IMR-90 (cell line): ENCODE measurements around the gene FOXM1. TPM values are rescaled to one million over a fixed set of nuclear protein-coding genes. Genes with fewer than 3 reads are reported as not detected.

Source experiments
- ATAC-seq: fragments of 200-7000 bp; cut with Tn5 transposase; 2 replicates; pipeline ENCODE4 v1.9.1; 2020; ENCODE audit warnings: low read depth, mild to moderate bottlenecking, moderate library complexity
- BruUV-seq: library from RNA; stranded (reverse); fragments of 400-500 nt; replicated peaks from 2 replicates; lab custom pipeline; 2021; lab: Mats Ljungman, UMichigan
- CTCF ChIA-PET: fragments of 300-600 bp; formaldehyde crosslinking; extraction: SDS; loops from one replicate; lab custom pipeline; 2021; ENCODE audit warnings: antibody characterized with exemption; lab: Yijun Ruan, JAX
- POLR2A ChIA-PET: fragments of 300-600 bp; sonication (Branson Sonifier 250); formaldehyde crosslinking; loops from one replicate; lab custom pipeline; 2022; ENCODE audit warnings: antibody characterized with exemption; ENCODE audit not compliant: unreplicated experiment; lab: Charles Lee
- DNase-seq: peaks from one replicate; pipeline ENCODE4 v3.0.0; 2013
- H2AFZ ChIP-seq: replicated peaks from 2 replicates; pipeline ENCODE3; 2013; ENCODE audit warnings: low read length, mild to moderate bottlenecking; ENCODE audit not compliant: poor library complexity
- H2AK5ac ChIP-seq: 2 replicates; pipeline ENCODE4 v1.6.1; 2013; ENCODE audit warnings: low read depth, low read length, inconsistent platforms
- H2AK9ac ChIP-seq: replicated peaks from 2 replicates; pipeline ENCODE3; 2013; ENCODE audit warnings: mild to moderate bottlenecking, low read depth, low read length, moderate library complexity; ENCODE audit not compliant: poor library complexity
- H2BK120ac ChIP-seq: 2 replicates; pipeline ENCODE4 v1.6.1; 2013; ENCODE audit warnings: low read depth, low read length, inconsistent platforms
- H2BK15ac ChIP-seq: 3 replicates; pipeline ENCODE4 v1.6.1; 2013; ENCODE audit warnings: low read depth, low read length, inconsistent platforms
- H2BK20ac ChIP-seq: 2 replicates; pipeline ENCODE4 v1.6.1; 2013; ENCODE audit warnings: low read depth, mild to moderate bottlenecking, inconsistent platforms, low read length, moderate library complexity
- H2BK5ac ChIP-seq: 2 replicates; pipeline ENCODE4 v1.6.1; 2013; ENCODE audit warnings: mild to moderate bottlenecking, low read depth, low read length, inconsistent platforms; ENCODE audit not compliant: poor library complexity, severe bottlenecking
- H3K14ac ChIP-seq: replicated peaks from 2 replicates; pipeline ENCODE4 v1.6.1; 2013; ENCODE audit warnings: low read depth, low read length, inconsistent platforms
- H3K18ac ChIP-seq: 2 replicates; pipeline ENCODE4 v1.6.1; 2013; ENCODE audit warnings: low read depth, low read length, control low read depth
- H3K23ac ChIP-seq: 2 replicates; pipeline ENCODE4 v1.6.1; 2013; ENCODE audit warnings: low read depth, low read length, inconsistent platforms
- H3K27ac ChIP-seq: 2 replicates; pipeline ENCODE4 v1.5.1; 2013; ENCODE audit warnings: mild to moderate bottlenecking, control low read depth, low read length; ENCODE audit not compliant: insufficient read depth
- H3K27me3 ChIP-seq: 2 replicates; pipeline ENCODE4 v1.6.1; 2013; ENCODE audit warnings: low read length; ENCODE audit not compliant: control insufficient read depth, insufficient read depth
- H3K36me3 ChIP-seq: 2 replicates; pipeline ENCODE4 v1.6.1; 2013; ENCODE audit warnings: low read length, mixed read lengths; ENCODE audit not compliant: control insufficient read depth, insufficient read depth
- H3K4ac ChIP-seq: 2 replicates; pipeline ENCODE4 v1.6.1; 2013; ENCODE audit warnings: low read depth, low read length, inconsistent platforms
- H3K4me1 ChIP-seq: 2 replicates; pipeline ENCODE4 v1.6.1; 2013; ENCODE audit warnings: low read length, mixed read lengths; ENCODE audit not compliant: control insufficient read depth, insufficient read depth
- H3K4me2 ChIP-seq: 2 replicates; pipeline ENCODE4 v1.6.1; 2013; ENCODE audit warnings: low read depth, mild to moderate bottlenecking, control low read depth, low read length, moderate library complexity
- H3K4me3 ChIP-seq: 2 replicates; pipeline ENCODE4 v1.5.1; 2013; ENCODE audit warnings: low read depth, mild to moderate bottlenecking, control low read depth, low read length, moderate library complexity; ENCODE audit not compliant: insufficient read depth
- H3K56ac ChIP-seq: 2 replicates; pipeline ENCODE4 v1.6.1; 2013; ENCODE audit warnings: low read length, inconsistent platforms; ENCODE audit not compliant: insufficient read depth; ENCODE audit errors: extremely low read depth
- H3K79me1 ChIP-seq, 2 experiments: 2 replicates each; pipeline ENCODE4 v1.6.1; 2013; ENCODE audit warnings: low read length in 2 of 2, inconsistent platforms in 1 of 2, low read depth in 1 of 2
- H3K9ac ChIP-seq: 2 replicates; pipeline ENCODE4 v1.6.1; 2013; ENCODE audit warnings: low read depth, low read length, control low read depth
- H3K9me1 ChIP-seq: 2 replicates; pipeline ENCODE4 v1.6.1; 2013; ENCODE audit warnings: low read length, inconsistent platforms; ENCODE audit not compliant: insufficient read depth
- H3K9me3 ChIP-seq: 2 replicates; pipeline ENCODE4 v1.6.1; 2013; ENCODE audit warnings: low read length; ENCODE audit not compliant: control insufficient read depth, insufficient read depth
- H4K20me1 ChIP-seq: 2 replicates; pipeline ENCODE4 v1.6.1; 2013; ENCODE audit warnings: low read length, inconsistent platforms; ENCODE audit not compliant: insufficient read depth
- H4K5ac ChIP-seq: 2 replicates; pipeline ENCODE4 v1.6.1; 2013; ENCODE audit warnings: mild to moderate bottlenecking, low read depth, low read length, control low read depth
- H4K8ac ChIP-seq, 2 experiments: 2 replicates each; pipeline ENCODE4 v1.6.1; 2013; ENCODE audit warnings: low read depth in 2 of 2, low read length in 2 of 2, control low read depth in 1 of 2, inconsistent platforms in 1 of 2
- H4K91ac ChIP-seq: 2 replicates; pipeline ENCODE4 v1.6.1; 2013; ENCODE audit warnings: low read depth, low read length, inconsistent platforms; ENCODE audit not compliant: insufficient read depth
- CEBPB ChIP-seq: IDR thresholded peaks from 2 replicates; pipeline ENCODE4 v1.6.1; 2012; ENCODE audit warnings: low read depth, low read length, improper control_type of control experiment
- CTCF ChIP-seq: conservative IDR thresholded peaks from 2 replicates; pipeline ENCODE4 v1.5.1; 2012; ENCODE audit warnings: mild to moderate bottlenecking, low read depth, low read length, improper control_type of control experiment
- MAZ ChIP-seq: IDR thresholded peaks from 2 replicates; pipeline ENCODE4 v1.6.1; 2012; ENCODE audit warnings: low read depth, mild to moderate bottlenecking, low read length, improper control_type of control experiment, moderate library complexity, borderline replicate concordance
- MXI1 ChIP-seq: IDR thresholded peaks from 2 replicates; pipeline ENCODE4 v1.6.1; 2012; ENCODE audit warnings: low read depth, mild to moderate bottlenecking, low read length, moderate library complexity, borderline replicate concordance
- NFE2L2 ChIP-seq: fragments of 150-350 bp; IDR thresholded peaks from 2 replicates; pipeline ENCODE4 v1.6.1; 2016; ENCODE audit warnings: low read depth, mild to moderate bottlenecking, low read length
- RAD21 ChIP-seq: IDR thresholded peaks from 2 replicates; pipeline ENCODE4 v1.6.1; 2012; ENCODE audit warnings: low read length, improper control_type of control experiment
- RFX5 ChIP-seq: IDR thresholded peaks from 2 replicates; pipeline ENCODE4 v1.8.0; 2012; ENCODE audit warnings: low read depth, mild to moderate bottlenecking, low read length, moderate library complexity
- USF2 ChIP-seq: fragments of 150-350 bp; IDR thresholded peaks from 2 replicates; pipeline ENCODE4 v1.6.1; 2017; ENCODE audit warnings: mild to moderate bottlenecking, antibody characterized with exemption, low read length, low read depth
- WGBS, 2 experiments: methylation state at CpG; one replicate each; pipeline versions ENCODE4 v1.1.5 to v1.1.7; 2013; ENCODE audit warnings: missing lambda C conversion rate in 2 of 2; ENCODE audit not compliant: insufficient read length in 1 of 2; ENCODE audit errors: extremely low coverage in 2 of 2; 5-methylcytosine and 5-hydroxymethylcytosine counted together
- dilution Hi-C: fragments of 300-500 bp; cut with HindIII; formaldehyde crosslinking; loops from one replicate; pipeline ENCODE4 v1.14.3; 2018; ENCODE audit warnings: low sequenced_read_pairs; ENCODE audit not compliant: unreplicated experiment
- in situ Hi-C: fragments of 300-500 bp; cut with MboI; formaldehyde crosslinking; loops from 3 replicates; pipeline ENCODE4 v1.14.3; 2019; ENCODE audit warnings: low sequenced_read_pairs, inconsistent platforms, mixed read lengths
- intact Hi-C: fragments of 100-400 bp; cut with micrococcal nuclease; formaldehyde crosslinking; loops from 2 replicates; pipeline ENCODE4 v1.10.0; 2022
- polyA plus RNA-seq, 3 experiments: library from polyadenylated mRNA; depleted of rRNA; stranded (reverse); fragments of >200 nt; gene quantifications; 2 replicates each; pipeline ENCODE4 v1.2.3, GENCODE V29; 2012; ENCODE audit warnings: low replicate concordance in 1 of 3
- total RNA-seq: library from RNA; depleted of rRNA; stranded (reverse); fragments of >200 nt; gene quantifications from 2 replicates; pipeline ENCODE4 v1.2.3, GENCODE V29; 2012

The FOXM1 gene
- total and polyA plus RNA-seq, 2 of the 4 experiments (the other 2 are of a cell fraction): 14.9 to 29.3 TPM

GRCh38 chr12:2835691-2836403 is 41.1 kb downstream of the FOXM1 start:
- Histone ChIP-seq H3K4me2 (no peak overlapping the region), H4K20me1 (no peaks in the 10 kb centered on the region), H3K4ac (no peak overlapping the region), H3K79me1 (no peaks in the 10 kb centered on the region), H3K27ac (no peak overlapping the region), H4K91ac (no peak overlapping the region), H3K56ac (no peak overlapping the region), H3K9ac (no peak overlapping the region), H2AK9ac (no peak overlapping the region), H4K8ac (no peak overlapping the region), H3K18ac (no peak overlapping the region), H3K9me1 (0 out of 2 replicates have a peak, but pooled peaks cover 2% of the 10 kb centered on the region), H2BK15ac (no peak overlapping the region), H3K4me3 (no peak overlapping the region), H3K9me3 (no peaks in the 10 kb centered on the region), H4K5ac (no peak overlapping the region), H3K27me3 (no peaks in the 10 kb centered on the region), H3K14ac (no peak overlapping the region), H3K4me1 (peaks cover 7% of the 10 kb centered on the region), H3K23ac (no peak overlapping the region), H2BK120ac (no peak overlapping the region), H2AFZ (no peak overlapping the region), H2BK5ac (no peak overlapping the region), H2AK5ac (no peak overlapping the region), H3K36me3 (no peaks in the 10 kb centered on the region; the same call in 1 of the 2 replicates), H2BK20ac (no peak overlapping the region)
- no peak for TF ChIP-seq MXI1
- no peak for TF ChIP-seq MAZ
- no peak for TF ChIP-seq CEBPB
- no peak for TF ChIP-seq RAD21
- TF ChIP-seq USF2: no peak
- TF ChIP-seq RFX5: no peak
- TF ChIP-seq CTCF: no peak
- no peak for TF ChIP-seq NFE2L2
- CTCF ChIA-PET: no interaction called here
- POLR2A ChIA-PET: no interaction called here
- intact Hi-C loops: no loop called here
- ATAC-seq: no peak
- BruUV-seq: no TSS peak
- dilution Hi-C loops: no loop called here
- in situ Hi-C loops: no loop called here
- no CpG with 5 or more reads among the region's 4 CpGs for WGBS, 2 experiments
- DNase-seq: no peak
